Left ventricle myocardium inferior (tissue), 1 donor: Measurements from ENCODE around the gene CASP14. TPM values are rescaled to one million over a fixed set of nuclear protein-coding genes. Genes with fewer than 3 reads are reported as not detected.
"Not testable (repeated sequence)": the region's sequence is repeated elsewhere in the genome, so short reads cannot be mapped to it uniquely, and the experiment has no call there.

Source experiments
- DNase-seq: peaks from one replicate; pipeline ENCODE4 v3.0.0-alpha.2; 2020
- H3K27ac ChIP-seq: fragments of 200-600 bp; replicated peaks from 2 replicates; pipeline ENCODE4 v1.8.0; 2021
- H3K27me3 ChIP-seq: fragments of 200-600 bp; 2 replicates; pipeline ENCODE4 v1.8.0; 2021; ENCODE audit warnings: low read depth
- H3K36me3 ChIP-seq: fragments of 200-600 bp; 2 replicates; pipeline ENCODE4 v1.8.0; 2021
- H3K4me1 ChIP-seq: fragments of 200-600 bp; 2 replicates; pipeline ENCODE4 v1.8.0; 2021
- H3K4me3 ChIP-seq: fragments of 200-600 bp; 2 replicates; pipeline ENCODE4 v1.8.0; 2021; ENCODE audit warnings: mild to moderate bottlenecking, moderate library complexity
- H3K9me3 ChIP-seq: fragments of 200-600 bp; replicated peaks from 2 replicates; pipeline ENCODE4 v1.8.0; 2021
- CTCF ChIP-seq: fragments of 200-600 bp; IDR thresholded peaks from 2 replicates; pipeline ENCODE4 v1.8.0; 2021; ENCODE audit warnings: antibody characterized with exemption, mild to moderate bottlenecking, borderline replicate concordance
- intact Hi-C: fragments of 100-400 bp; cut with micrococcal nuclease; formaldehyde crosslinking; loops from one replicate; pipeline ENCODE4 v1.11.0; 2022
- long read RNA-seq: library from polyadenylated mRNA; unstranded; transcript quantifications from one replicate; pipeline ENCODE4 v2.0.0, GENCODE V29; 2021
- total RNA-seq: library from RNA; stranded (reverse); fragmentation: NEBNext Ultra II Directional; extraction: Animal tissue kit (Norgen Biotek cat#: 25700); gene quantifications from one replicate; pipeline ENCODE4 v1.2.1, GENCODE V29; 2021
- donor health status: DM: no; HTN: yes; CAD: no; lungs with severe emphysema.

Gene CASP14, protein sequence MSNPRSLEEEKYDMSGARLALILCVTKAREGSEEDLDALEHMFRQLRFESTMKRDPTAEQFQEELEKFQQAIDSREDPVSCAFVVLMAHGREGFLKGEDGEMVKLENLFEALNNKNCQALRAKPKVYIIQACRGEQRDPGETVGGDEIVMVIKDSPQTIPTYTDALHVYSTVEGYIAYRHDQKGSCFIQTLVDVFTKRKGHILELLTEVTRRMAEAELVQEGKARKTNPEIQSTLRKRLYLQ
- total RNA-seq, result not detected
- long read RNA-seq, result 0 reads

DNA sequence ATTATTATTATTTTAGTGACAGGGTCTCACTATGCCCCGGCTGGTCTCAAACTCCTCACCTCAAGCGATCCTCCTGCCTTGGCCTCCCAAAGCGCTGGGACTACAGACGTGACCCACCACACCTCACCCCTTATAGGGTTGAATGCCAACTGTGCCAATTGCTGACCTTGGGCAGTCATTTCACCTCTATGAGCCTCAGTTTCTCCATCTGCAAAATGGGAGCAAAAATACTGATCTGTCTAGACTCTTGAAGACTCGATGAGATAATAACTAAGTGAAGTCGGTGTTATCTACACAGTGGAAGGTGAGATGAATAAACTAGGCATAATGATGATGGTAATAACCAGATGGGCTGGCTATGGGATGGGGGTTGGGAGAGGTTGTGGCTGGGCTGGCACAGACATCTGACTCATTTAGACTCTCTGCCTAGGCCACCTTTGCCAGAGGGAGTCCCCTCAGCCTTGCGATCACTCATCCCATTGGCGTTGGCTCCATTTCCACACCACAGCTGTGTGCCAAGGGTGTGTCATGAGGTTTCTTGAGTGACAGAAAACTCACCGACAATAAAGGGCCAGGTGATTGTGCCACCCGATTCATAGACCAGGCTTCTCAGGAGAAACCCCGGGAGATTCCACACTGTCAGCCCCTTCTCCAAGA is at the start of gene CASP14:
Gene CASP14, plus strand, starts transcription at position 596 of the 657 bp plus-strand sequence. CDS start 2,772 bp downstream, outside the sequence.
- Histone ChIP-seq H3K27me3 (peaks cover 52% of the 10 kb centered on the region), H3K9me3 (no peaks in the 10 kb centered on the region), H3K27ac (no peak within 1 kb of the TSS), H3K4me3 (no peak within 1 kb of the TSS), H3K36me3 (no peaks in the 10 kb centered on the region), H3K4me1 (no peaks in the 10 kb centered on the region)
- intact Hi-C loops, result no loop called here
- TF ChIP-seq CTCF, result no peak
- DNase-seq, result no peak

- H3K27me3 ChIP-seq, result peaks cover 94% of the 10 kb centered on the region
- H3K9me3 ChIP-seq, result no peaks in the 10 kb centered on the region
- TF ChIP-seq CTCF, result no peak
- H3K27ac ChIP-seq, result no peak overlapping the region
- H3K36me3 ChIP-seq, result no peaks in the 10 kb centered on the region
- intact Hi-C loops, result no loop called here
- H3K4me3 ChIP-seq, result no peak overlapping the region
- no peaks in the 10 kb centered on the region for H3K4me1 ChIP-seq
- no peak for DNase-seq
These were observed 41.0 kb upstream of the CASP14 start for GRCh38 chr19:15008308-15008707.

GRCh38 chr19:15010501-15011300 is 38.6 kb upstream of the CASP14 start:
- H3K27me3 ChIP-seq, result peaks cover 94% of the 10 kb centered on the region

GRCh38 chr19:15014579-15014978 is 34.7 kb upstream of the CASP14 start:
- no peaks in the 10 kb centered on the region for H3K9me3 ChIP-seq
- DNase-seq, result no peak
- no peak for TF ChIP-seq CTCF
- intact Hi-C loops, result no loop called here
- H3K27me3 ChIP-seq, result peaks cover 94% of the 10 kb centered on the region
- no peak overlapping the region for H3K27ac ChIP-seq
- H3K36me3 ChIP-seq, result no peaks in the 10 kb centered on the region
- no peaks in the 10 kb centered on the region for H3K4me1 ChIP-seq
- no peak overlapping the region for H3K4me3 ChIP-seq

More at GRCh38 chr19:15010501-15011300, 38.6 kb upstream of the CASP14 start:
- no peak for DNase-seq
- Histone ChIP-seq H3K27ac (no peak overlapping the region), H3K9me3 (no peaks in the 10 kb centered on the region), H3K4me1 (no peaks in the 10 kb centered on the region), H3K36me3 (no peaks in the 10 kb centered on the region), H3K4me3 (no peak overlapping the region)
- intact Hi-C loops, result no loop called here
- no peak for TF ChIP-seq CTCF

- H3K27me3 ChIP-seq, result peaks cover 92% of the 10 kb centered on the region
- no peaks in the 10 kb centered on the region for H3K36me3 ChIP-seq
- DNase-seq, result no peak
- H3K9me3 ChIP-seq, result no peaks in the 10 kb centered on the region
- intact Hi-C loops, result no loop called here
- no peaks in the 10 kb centered on the region for H3K4me1 ChIP-seq
- no peak overlapping the region for H3K4me3 ChIP-seq
- H3K27ac ChIP-seq, result no peak overlapping the region
- TF ChIP-seq CTCF, result no peak
These were observed 33.2 kb upstream of the CASP14 start for GRCh38 chr19:15015946-15016542.

DNA sequence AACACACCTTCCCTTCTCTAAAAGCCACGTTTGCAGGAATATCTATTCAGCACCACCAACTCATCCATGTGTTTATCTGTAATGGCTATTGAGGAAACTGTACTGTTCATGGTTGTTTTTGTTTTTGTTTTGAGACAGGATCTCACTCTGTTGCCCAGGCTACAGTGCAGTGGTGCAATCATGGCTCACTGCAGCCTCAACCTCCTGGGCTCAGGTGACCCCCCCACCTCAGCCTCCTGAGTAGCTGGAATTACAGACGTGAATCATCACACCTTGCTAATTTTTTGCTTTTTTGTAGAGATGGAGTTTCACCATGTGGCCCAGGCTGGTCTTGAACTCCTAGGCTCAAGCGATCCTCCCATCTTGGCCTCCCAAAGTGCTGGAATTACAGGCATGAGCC is 30.4 kb upstream of the CASP14 start:
- intact Hi-C loops, DNase-seq, H3K36me3 ChIP-seq, H3K9me3 ChIP-seq, H3K27ac ChIP-seq, H3K4me1 ChIP-seq, H3K4me3 ChIP-seq: not testable (repeated sequence)
- peaks cover 92% of the 10 kb centered on the region for H3K27me3 ChIP-seq
